Skin of body (tissue), 2 donors: ENCODE data around the gene LRIG3. TPM values are rescaled to one million over a fixed set of nuclear protein-coding genes. Genes with fewer than 3 reads are reported as not detected.
A peak's percentile ranks its signal among the peaks of the same experiment; 100 is the strongest.

ENCODE experiments used
- DNase-seq: peaks from one replicate; lab custom pipeline; 2025; lab: John Stamatoyannopoulos, UW
- total RNA-seq: library from RNA; depleted of rRNA; stranded (reverse); fragments of >200 nt; gene quantifications from one replicate; pipeline ENCODE4 v1.2.3, GENCODE V29; 2014

LRIG3 gene
- total RNA-seq, 1 donor from 2014 or later, result 241 TPM

GRCh38 chr12:58931518-58931917 lies 11.2 kb upstream of the LRIG3 start:
- no peak for DNase-seq

DNA sequence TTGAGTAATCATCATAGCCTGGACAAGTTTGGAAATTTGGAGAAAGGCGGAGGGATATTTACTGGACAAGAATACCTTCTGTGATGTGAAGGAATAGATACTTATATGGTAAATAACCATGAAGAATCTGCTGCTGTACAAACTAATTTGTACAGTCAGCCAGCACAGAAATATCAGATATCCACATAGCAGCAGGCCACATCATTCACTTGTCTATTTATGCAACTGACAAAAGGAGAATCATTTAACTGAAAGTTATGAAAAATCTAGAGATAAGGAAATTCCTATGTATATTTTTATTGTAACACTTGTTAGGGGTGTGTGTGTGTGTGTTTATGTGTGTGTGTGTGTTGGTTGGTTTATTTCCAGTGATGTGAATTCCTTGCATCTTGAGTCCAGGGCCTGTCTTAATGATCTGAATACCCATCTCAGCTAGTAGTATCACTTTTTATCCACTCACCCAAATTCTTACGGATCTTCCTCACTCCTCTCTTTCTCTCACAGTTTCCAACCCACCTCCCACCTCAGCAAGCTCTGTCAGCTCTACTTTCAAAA lies 10.5 kb upstream of the LRIG3 start:
- no peak for DNase-seq

- DNase-seq, result peak; percentile 47
Observed at GRCh38 chr12:58927120-58927519, 6.8 kb upstream of the LRIG3 start.

DNA sequence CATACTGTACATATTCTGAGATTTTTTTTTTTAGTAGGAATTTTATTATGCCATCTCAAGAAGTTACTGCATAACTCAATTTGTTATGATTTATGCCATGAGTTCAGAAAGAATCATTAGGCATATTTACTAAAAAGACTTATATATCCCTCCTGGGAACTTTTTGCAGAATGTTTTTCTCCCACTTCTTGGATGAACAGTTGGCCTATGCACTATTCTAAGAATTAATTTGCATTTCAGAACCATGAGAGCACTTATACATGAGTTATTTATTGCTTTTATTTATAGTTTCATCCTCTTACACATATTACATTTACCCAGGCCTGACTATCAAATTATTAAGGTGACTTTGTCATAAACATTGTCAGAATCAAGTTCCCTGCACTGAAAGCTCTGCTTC lies 6.3 kb upstream of the LRIG3 start:
- DNase-seq, result peak; percentile 59

DNA sequence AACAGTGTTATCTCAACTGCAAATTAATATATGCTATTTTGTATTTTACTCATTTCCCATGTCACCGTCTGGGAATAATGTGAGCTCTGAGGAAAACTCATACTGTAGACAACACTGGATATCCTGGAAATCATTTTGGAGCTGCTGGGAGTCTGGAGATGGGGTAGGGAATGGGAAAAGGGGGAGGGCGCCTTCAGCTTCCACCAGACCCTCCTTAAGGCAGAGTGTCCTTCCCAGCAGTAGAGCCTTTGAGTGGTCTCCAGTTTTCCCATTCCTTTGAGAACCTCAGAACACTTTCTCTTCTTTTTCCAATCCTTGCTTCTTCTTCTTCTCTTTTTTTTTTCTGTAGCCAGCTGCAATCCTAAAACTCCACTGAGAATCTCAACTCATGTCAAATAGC lies 5.4 kb upstream of the LRIG3 start:
- no peak for DNase-seq

GRCh38 chr12:58925111-58925611 lies 4.9 kb upstream of the LRIG3 start:
- DNase-seq, result no peak

- no peak for DNase-seq
Observed at GRCh38 chr12:58924652-58925051, 4.3 kb upstream of the LRIG3 start.

GRCh38 chr12:58923781-58924180 lies 3.5 kb upstream of the LRIG3 start:
- no peak for DNase-seq

DNA sequence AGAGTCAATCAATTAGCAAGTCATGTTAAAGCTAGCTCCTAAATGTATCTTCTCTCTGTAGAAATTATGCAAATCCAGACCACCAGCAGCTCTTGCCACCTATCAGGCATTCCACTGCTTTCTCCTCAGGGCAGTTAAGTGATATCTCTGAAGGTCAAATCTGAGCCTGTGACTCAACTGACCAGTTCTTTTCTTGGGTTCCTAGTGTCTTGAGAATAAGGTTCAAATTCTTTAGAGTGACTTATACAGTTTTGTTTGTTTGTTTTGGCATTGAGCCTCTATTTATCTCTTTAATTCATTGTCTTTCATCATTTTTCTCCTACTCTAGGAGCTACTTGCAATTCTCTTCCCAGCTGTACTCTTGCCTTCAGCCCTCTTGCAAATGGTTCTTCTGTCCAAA lies 2.5 kb upstream of the LRIG3 start:
- DNase-seq, result no peak

DNA sequence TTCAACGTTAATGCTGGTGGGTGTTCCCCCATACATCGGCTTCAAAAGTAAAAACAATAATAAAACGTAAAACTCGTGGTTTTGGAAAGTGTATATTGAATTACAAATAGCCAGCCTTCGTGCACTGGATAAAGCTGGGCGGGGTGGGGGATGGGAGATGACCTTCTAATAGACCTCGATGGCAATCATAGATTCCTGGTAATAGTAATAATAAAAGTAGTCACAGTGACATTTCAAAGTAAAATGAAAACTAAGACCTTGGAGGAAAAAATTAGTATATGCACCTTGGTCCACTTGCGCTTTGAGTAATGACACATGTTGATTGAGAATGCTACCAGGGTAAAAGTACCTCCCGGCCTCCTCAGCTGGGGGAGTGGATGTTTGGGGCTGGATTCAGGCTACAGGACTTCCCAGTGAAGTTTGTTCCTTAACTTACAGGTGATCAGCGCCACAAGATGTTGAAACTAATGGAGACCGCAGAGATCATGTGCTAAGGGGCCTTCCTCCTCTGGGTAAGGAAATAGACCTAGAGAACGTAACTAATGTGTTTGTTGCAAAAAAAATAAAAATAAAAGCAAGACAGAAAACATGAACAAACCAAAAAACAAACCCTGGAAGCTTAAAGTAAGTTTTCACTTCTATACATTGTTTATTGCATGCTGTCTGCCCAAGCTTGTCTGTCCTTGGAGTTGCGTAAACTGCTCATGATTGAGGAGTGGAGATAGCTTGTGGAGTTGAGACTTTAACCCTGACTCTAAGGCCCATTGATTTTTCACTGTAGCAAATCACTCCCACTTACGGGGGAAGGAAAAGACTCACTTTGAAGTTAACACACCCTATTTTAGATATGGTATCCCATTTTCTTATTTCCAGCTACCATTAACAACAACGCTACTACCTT lies 907 bp upstream of the LRIG3 start:
- no peak for DNase-seq

DNA sequence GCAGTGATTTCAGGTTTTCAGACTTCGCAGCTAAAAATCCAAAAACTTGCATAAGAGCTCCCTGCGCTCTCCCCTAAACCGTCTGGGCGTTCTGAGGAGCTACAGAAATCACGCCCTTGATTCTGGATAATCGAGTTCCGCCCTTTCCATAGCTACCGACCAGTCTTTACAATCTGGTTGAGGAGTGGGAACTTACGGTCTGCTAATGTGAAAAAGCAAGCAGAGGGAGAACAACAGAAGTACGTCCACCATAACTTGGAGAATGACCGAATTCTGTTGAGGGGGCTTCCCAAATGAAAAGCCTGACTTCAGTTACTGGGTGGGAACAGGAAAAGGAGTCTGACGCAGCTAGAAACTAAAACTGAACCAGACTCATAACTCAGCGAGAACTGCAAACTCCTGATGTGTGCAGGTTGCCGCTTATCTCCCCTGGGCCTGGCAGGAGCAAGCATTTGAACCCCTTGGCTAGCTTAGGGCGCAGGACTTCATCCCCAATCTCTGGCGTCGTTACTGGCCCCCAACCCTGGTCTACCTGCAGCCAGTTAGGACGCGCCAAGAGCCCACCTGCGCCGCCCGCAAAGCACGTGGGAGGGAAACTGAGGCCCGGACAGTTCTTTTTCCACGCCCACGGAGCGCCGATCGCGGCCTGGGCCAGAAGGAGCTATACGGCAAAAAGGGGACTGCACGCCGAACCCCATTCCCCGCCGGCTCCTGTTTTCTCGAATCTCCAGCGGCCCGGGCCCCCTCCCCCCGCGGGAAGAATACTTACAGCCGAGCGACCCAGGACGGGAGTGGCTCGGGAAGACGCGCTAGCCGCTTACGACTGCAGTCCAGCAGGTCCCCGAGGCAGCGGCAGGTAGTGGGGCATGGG lies 838 bp downstream of the LRIG3 start:
- DNase-seq, result peak; percentile 79

- DNase-seq, result peak; percentile 48
Observed at GRCh38 chr12:58918469-58918844, 1.8 kb downstream of the LRIG3 start.

- DNase-seq, result peak; percentile 66
Observed at GRCh38 chr12:58917699-58918468, 2.4 kb downstream of the LRIG3 start.

DNA sequence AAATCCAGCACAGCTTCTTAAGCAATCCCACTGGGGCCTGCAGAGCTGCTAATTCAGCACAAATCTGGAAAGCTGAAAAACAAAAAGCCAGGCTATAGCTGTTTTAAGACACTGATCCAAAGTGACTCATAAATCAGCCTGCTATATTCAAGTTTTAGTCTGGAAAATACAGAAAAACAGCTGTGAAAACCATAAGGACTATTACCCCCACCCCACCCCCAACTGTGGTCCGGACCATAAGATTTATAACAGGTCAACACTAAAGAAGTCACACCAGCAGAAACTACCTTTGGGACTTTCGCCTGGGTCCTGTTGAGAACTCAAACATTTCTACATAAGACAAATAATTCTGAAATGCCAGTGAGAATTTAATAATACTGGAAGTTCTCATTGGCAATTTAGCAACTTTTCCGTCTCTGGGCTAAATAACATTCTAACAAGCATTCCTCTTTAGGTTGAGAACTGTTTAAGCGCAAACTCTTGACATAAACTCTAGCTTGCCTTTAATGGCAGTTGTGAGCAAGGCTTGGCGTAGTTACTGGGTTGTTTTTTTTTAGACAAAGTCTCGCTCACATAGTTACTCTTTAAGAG lies 3.3 kb downstream of the LRIG3 start:
- peak; percentile 97 for DNase-seq

- peak; percentile 76 for DNase-seq
Observed at GRCh38 chr12:58916161-58916621, 4.1 kb downstream of the LRIG3 start.

DNA sequence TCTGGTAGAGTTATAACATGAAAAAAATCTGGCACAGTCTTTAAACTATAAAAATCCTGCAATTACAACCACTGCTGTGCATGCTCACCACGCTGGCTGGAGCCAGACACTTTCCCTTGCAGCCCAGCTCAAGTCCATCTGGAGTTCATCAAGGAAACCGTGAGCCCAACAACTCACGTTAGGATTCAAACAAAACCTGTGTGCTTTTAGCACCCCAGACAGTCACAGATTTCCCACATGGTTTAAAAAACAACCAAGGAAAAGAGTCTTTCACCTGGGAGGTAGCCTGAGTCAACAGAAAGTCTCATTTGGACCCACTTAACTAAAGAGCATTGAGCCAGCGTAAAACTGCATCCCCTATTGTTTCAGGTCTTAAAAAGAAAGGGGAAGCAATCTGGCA lies 4.7 kb downstream of the LRIG3 start:
- DNase-seq, result peak; percentile 82

DNA sequence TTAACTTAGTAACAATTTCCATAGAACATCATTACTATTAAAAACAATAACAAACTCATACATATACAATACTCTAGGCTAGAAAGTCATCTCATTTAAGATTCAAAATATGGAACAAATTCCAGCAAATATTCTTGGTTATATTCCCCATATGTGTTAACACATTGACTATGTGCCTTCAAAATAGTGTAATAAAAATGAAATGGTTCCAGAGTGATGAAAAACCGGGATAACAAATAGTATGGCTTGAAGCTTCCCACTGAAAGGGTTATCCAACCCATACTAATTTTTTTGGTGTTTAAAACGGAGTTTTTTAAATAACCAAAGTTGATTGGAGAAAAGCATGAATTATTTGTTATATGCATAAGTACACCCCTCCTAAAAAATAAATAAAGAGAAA lies 5.3 kb downstream of the LRIG3 start:
- peak; percentile 78 for DNase-seq

GRCh38 chr12:58914457-58914856 lies 5.8 kb downstream of the LRIG3 start:
- DNase-seq, result no peak

GRCh38 chr12:58907391-58907790 lies 12.9 kb downstream of the LRIG3 start:
- no peak for DNase-seq

GRCh38 chr12:58906917-58907316 lies 13.4 kb downstream of the LRIG3 start:
- no peak for DNase-seq

GRCh38 chr12:58905422-58905821 lies 14.9 kb downstream of the LRIG3 start:
- DNase-seq, result no peak
